Neural crest cell (in vitro differentiated cells): ENCODE measurements around the gene GLT8D1. TPM values are rescaled to one million over a fixed set of nuclear protein-coding genes. Genes with fewer than 3 reads are reported as not detected.

Source experiments
- DNase-seq: peaks from one replicate; pipeline ENCODE4 v3.0.0; 2021; ENCODE audit warnings: low read depth, mixed read lengths, low spot score
- H3K27ac Mint-ChIP-seq: one replicate; pipeline ENCODE4 v1.8.0; 2021; ENCODE audit warnings: mild to moderate bottlenecking, mixed read lengths; ENCODE audit not compliant: unreplicated experiment
- H3K27me3 Mint-ChIP-seq: 2 replicates; pipeline ENCODE4 v1.8.0; 2021; ENCODE audit warnings: low read depth, mild to moderate bottlenecking, mixed read lengths
- H3K36me3 Mint-ChIP-seq: 2 replicates; pipeline ENCODE4 v1.8.0; 2021; ENCODE audit warnings: low read depth, mild to moderate bottlenecking, mixed read lengths
- H3K4me1 Mint-ChIP-seq: 2 replicates; pipeline ENCODE4 v1.8.0; 2021; ENCODE audit warnings: mixed read lengths
- H3K4me3 Mint-ChIP-seq: one replicate; pipeline ENCODE4 v1.8.0; 2021; ENCODE audit warnings: mild to moderate bottlenecking, mixed read lengths
- H3K9me3 Mint-ChIP-seq: 2 replicates; pipeline ENCODE4 v1.8.0; 2021; ENCODE audit warnings: mixed read lengths
- total RNA-seq: library from RNA; stranded (reverse); gene quantifications from 2 replicates; pipeline ENCODE4 v1.2.1, GENCODE V29; 2021
- TF ChIP-seq, protein P1 (sequence below): fragments of 200-600 bp; sonication (generic); conservative IDR thresholded peaks from 2 replicates; pipeline ENCODE4 v1.5.0; 2021; ENCODE audit warnings: antibody characterized with exemption, mild to moderate bottlenecking

The GLT8D1 gene
- total RNA-seq, 1 donor from 2014 or later = 64.1 TPM

DNA sequence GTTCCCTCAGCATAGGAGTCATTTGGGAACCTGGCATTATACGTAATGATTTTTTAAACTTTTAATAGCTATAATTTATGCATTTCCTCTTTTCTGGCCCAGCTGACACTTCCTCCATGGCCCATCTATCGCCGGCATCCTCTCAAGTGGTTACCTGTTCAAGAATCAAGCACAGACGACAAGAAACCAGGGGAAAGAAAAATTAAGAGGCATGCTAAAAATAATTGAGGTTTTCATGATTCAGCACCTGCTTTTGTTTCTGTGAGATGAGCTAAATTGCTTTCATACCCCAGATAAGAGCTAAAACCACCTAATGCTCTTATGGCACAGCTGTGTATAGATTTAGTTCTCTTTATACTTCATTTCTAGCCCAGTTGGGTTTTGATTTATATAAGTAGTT is 2.0 kb upstream of the GLT8D1 start:
- no peaks in the 10 kb centered on the region for H3K9me3 Mint-ChIP-seq
- H3K27ac Mint-ChIP-seq = no peak overlapping the region
- peaks cover 8% of the 10 kb centered on the region for H3K36me3 Mint-ChIP-seq
- H3K4me1 Mint-ChIP-seq = peaks cover 40% of the 10 kb centered on the region
- TF ChIP-seq, protein P1, sequence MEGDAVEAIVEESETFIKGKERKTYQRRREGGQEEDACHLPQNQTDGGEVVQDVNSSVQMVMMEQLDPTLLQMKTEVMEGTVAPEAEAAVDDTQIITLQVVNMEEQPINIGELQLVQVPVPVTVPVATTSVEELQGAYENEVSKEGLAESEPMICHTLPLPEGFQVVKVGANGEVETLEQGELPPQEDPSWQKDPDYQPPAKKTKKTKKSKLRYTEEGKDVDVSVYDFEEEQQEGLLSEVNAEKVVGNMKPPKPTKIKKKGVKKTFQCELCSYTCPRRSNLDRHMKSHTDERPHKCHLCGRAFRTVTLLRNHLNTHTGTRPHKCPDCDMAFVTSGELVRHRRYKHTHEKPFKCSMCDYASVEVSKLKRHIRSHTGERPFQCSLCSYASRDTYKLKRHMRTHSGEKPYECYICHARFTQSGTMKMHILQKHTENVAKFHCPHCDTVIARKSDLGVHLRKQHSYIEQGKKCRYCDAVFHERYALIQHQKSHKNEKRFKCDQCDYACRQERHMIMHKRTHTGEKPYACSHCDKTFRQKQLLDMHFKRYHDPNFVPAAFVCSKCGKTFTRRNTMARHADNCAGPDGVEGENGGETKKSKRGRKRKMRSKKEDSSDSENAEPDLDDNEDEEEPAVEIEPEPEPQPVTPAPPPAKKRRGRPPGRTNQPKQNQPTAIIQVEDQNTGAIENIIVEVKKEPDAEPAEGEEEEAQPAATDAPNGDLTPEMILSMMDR = no peak
- no peaks in the 10 kb centered on the region for H3K27me3 Mint-ChIP-seq
- DNase-seq = no peak
- H3K4me3 Mint-ChIP-seq = peak overlapping the region; percentile 99

DNA sequence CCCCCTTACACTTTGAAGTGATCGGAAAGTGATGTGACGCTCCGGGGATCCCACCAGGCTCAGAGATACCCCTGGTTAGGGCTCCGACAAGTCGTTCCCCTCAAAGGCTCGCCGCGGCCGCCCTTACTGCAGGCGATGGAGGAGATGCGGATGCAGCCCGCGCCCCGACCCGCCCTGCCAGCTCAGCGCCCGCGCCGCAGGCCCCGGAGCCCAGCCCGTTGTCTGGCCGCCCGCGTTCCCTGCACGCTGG is 228 bp downstream of the GLT8D1 start:
- H3K9me3 Mint-ChIP-seq = no peaks in the 10 kb centered on the region
- H3K4me3 Mint-ChIP-seq = peak overlapping the region; percentile 99
- no peak for DNase-seq
- TF ChIP-seq, protein P1 = no peak
- H3K27me3 Mint-ChIP-seq = no peaks in the 10 kb centered on the region
- no peaks in the 10 kb centered on the region for H3K36me3 Mint-ChIP-seq
- peaks cover 29% of the 10 kb centered on the region for H3K4me1 Mint-ChIP-seq
- H3K27ac Mint-ChIP-seq = peak overlapping the region; percentile 96

DNA sequence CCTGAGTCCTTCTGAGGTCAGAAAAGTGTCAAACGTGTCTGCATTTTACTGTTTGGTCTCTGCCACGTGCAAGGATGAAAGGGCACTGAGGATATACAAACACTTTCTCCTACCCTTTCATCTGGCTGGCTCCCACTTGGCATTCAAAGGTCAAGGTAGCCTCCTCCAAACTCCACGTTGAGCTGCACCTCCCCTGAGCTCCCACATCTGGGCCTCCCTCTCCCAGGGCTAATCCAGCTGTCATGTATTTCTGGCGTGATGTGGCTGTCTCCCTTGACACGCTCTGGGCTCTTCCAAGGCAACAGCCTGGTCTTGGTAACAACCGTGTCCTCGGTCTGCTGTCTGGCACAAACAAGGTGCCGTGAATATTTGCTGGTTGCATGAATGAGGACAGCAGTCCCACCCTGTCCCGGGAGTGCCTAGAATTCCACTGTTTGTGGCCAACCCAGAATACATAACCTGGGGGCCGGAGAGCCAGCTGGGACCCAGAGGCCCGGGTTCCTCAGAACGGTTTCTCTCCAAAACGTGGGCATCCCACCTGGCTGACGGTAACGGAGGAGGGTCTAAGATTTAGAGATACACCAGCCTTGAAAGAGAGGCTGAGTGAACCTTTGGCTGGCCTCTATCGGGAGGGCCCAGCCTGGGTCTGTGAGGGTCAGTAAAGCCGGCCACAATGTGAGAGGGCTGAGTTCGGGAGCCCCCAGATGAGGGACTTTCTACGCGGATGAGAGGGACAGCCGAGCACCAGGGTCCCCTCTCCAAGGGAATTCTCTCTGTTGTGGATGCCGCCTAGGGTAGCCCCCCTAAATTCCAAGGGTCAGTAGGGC is 767 bp downstream of the GLT8D1 start:
- Mint-ChIP-seq H3K4me3 (peak overlapping the region; percentile 99), H3K27me3 (no peaks in the 10 kb centered on the region), H3K27ac (peak overlapping the region; percentile 96), H3K9me3 (no peaks in the 10 kb centered on the region), H3K4me1 (peaks cover 29% of the 10 kb centered on the region), H3K36me3 (no peaks in the 10 kb centered on the region)
- no peak for DNase-seq
- TF ChIP-seq, protein P1 = no peak

DNA sequence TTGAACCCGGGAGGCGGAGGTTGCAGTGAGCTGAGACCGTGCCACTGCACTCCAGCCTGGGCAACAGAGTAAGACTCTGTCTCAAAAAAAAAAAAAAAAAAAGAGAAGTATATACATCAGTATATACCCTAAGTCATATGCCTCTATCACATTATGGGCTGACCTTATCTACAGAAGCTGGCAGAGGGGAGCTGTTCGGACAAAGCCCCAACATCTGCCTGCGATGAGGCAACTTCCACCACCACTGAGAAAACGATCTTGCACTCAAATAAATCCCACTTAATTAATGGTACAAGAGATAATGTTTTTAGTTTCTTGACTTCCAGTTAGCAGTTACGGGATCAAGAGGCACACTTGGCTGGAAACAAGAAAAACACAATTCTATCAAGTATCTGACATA is 2.2 kb downstream of the GLT8D1 start:
- Mint-ChIP-seq H3K27me3 (no peaks in the 10 kb centered on the region), H3K4me1 (peaks cover 29% of the 10 kb centered on the region), H3K27ac (no peak overlapping the region), H3K9me3 (no peaks in the 10 kb centered on the region), H3K4me3 (peak overlapping the region; percentile 99), H3K36me3 (no peaks in the 10 kb centered on the region)
- TF ChIP-seq, protein P1 = no peak
- no peak for DNase-seq

DNA sequence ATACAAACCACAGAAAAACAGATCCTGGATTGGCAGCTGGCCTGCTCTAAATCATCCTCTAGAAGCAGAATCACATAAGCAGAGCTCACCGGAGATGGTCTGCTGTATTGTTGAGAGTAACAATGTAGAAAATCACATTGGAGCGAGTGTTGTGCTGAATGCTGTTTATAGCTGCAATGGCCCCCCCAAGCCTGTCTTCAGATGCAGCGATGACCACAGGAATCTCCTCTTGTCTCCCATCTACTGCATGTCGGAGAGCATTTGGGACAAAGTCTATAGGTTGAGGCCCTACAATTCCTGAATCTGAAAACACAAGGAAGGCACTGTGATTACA is 8.0 kb downstream of the GLT8D1 start:
- Mint-ChIP-seq H3K4me1 (no peaks in the 10 kb centered on the region), H3K27ac (no peak overlapping the region), H3K27me3 (no peaks in the 10 kb centered on the region), H3K36me3 (peaks cover 24% of the 10 kb centered on the region), H3K9me3 (no peaks in the 10 kb centered on the region), H3K4me3 (peak overlapping the region; percentile 34)
- DNase-seq = no peak
- TF ChIP-seq, protein P1 = no peak
